NCI-H2081 treated with DMSO at 0.1 percent for 48 hours (cell line): ENCODE results near the gene DNMT1.

Source experiments
- DNase-seq: peaks from one replicate; lab custom pipeline; 2025; lab: John Stamatoyannopoulos, UW

Gene DNMT1

GRCh38 chr19:10095622-10095947, 99.2 kb downstream of the DNMT1 start:
- DNase-seq = no peak

DNA sequence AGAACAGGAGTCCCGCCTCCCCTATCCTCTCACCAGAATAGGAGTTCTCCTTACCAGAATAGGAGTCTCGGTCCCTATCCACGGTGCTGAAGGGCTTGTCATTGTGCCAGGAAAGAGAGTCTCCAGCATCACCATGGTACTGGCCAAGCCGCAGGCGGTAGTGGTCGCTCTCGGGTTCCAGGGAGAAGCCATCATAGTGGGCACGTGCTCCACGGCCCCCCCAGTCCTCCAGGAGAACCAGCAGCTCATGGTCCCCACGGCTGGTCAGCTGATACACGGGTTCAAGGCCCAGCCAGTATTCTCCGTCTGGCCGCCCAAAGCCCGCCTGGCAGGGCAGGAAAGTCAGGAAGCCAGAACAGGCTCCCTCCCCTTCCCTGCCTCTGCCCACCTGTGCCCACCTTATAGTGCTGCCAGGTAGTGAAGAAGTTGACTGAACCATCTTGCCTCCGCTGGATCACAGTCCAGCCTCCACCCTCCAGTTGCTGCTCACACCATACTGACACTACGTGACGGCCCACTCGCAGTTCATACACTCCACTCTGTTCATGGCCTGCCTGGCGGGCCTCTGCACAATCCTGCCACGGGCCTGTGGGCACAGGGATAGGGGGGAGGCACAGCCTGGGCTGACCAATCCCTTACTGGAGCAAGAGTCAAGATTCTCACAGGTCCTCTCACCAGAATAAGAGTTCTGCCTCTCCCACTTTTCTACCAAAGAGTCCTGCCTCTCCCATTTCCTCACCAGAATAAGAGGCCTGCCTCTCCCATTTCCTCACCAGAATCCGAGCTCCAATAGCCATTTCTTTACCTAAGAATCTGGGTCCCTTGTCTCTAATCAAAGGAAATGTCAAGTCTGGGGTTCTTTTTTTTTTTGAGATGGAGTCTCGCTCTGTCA, 101.2 kb downstream of the DNMT1 start:
- DNase-seq = no peak

DNA sequence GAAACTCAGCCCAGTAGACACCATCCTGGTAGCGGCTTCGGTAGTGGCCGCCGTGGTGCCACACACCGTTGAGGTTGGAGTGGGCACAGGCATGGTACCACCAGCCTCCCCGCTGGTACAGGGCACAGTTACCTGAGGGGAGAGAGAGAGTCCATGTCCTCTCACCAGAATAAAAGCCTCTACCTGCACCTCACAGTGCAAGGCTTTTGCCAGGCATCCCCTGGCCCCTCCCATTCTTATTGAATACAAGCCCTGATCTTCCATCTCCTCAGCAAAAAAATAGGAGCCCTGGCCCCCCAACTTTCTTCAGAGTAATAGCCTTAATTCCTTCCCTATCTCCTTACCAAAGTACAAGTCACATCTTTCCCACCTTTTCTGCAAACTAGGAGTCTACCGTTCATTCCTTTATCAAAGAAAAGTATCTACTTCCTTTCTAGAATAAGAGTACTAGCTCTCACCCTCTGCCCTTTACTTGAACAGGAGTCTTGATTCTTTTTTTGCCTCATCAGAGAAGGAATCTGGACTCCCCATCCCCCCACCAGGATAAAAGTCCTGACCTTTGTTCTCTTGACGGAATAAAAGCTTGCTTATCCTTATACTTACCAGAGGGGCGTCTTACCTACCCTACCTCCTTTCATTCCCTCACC, 102.0 kb downstream of the DNMT1 start:
- DNase-seq = no peak

DNA sequence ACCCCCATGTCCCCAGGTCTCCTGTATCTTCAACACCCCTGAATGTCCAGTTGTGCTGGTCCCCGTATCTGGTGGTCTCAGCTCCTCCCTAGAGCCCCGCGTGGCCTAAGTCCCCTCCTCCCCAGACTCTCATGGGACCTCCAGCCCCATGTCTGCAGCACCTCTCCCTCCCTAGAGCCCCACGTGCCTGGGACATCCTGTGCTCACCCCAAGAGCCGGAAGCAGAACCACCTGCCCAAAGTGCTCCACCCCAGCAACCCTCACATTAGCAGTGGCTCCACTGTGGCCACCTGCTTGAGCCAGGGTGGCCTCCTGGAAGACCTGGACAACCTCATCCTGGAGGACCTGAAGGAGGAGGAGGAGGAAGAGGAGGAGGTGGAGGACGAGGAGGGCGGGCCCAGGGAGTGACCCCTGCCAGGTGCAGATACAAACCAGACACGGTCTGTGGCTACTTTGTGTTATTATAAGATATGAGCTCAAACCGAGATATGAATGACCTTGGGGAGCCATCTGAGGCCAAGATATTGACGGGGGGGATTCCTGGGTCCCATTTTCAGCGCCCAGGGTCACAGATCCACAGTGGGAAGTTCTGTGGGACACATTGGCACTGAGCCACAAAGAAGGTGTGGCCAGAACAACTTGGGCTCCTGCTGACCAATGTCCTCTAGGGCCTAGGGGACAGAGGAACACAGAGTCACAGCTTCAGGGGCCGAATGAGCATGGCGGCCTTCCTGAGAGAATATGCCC, 102.7 kb downstream of the DNMT1 start:
- DNase-seq = no peak

- no peak for DNase-seq
These were observed 103.4 kb downstream of the DNMT1 start for GRCh38 chr19:10091370-10091687.

DNA sequence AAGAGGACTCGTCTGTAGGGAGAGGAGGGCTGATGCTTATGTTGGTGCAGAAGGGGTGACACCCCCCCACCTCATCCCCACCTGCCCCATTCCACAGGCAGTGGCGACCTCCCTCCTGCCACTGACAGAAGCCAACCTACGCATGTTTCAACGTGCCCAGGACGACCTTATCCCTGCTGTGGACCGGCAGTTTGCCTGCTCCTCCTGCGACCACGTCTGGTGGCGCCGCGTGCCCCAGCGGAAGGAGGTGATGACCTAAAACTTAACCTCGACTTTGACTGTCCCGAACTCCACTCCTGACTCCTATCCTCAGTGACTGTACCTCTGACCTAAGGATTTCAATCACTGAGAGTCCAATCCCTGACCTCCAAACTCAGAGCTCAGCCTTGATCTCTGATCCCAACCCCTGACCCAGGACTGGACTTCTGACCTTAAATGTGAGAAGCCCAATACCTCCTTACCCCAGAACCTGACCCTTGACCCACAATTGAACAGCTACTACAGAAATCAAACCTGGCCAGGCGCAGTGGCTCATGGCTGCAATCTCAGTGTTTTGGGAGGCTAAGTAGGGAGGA, 104.9 kb downstream of the DNMT1 start:
- no peak for DNase-seq

DNA sequence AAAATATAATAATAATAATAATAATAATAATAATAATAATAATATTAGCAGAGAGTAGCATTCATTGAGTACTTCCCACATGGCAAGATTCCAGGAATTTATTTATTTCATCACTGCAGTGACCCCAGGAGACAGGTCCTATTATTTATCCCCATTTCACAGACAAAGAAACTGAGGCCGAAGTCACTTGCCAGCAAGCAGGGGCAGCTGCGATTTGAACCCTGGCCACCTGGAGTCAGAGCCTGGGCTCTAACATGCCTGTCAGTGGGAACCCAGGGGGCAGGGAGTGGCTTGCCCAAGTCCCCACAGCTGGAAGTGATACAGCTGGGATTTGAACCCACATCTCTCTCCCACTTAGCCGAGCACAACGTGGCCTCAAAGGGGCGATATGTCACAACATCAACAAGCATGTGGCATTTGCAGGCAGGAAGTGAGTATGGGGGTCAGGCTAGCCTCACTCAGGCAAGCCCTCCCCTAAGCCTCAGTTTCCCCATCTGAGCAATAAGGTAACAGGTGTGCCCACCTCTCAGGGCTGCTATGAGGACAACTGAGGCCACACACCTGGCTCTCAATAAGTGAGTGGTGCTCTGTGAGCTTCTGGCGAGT, 105.7 kb downstream of the DNMT1 start:
- no peak for DNase-seq

DNA sequence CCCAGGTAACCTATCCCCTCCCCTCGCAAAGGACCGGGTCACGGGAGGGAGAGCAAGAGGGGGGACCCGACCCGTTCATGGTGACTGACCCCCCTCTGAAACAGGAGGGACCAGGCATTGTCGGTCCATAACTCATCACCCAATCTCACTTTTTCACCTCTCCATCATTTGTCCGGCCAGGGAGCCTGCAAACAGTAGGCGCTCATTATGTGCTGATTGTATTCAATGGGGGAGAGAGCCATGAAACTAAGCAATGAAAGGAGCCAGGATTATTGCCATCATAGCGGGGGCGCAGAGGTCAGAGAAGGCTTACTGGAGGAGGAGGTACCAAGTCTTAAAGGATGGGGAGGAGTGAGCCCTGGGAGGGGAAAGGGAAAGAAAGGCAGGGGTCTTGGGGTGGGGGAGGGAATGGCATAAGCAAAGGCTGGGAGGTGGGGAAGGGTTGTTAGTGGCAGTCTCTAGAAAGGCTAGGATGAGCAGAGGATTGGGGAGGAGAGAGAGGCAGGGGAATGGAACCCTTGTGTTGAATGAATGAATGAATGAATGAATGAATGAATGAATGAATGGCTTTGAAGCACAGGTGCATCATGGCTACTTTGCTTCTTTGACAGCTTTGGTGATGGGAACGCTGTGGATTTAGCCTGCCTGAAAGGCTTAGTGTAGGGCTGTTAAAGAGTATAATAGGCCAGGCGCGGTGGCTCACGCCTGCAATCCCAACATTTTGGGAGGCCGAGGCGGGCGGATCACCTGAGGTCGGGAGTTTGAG, 107.3 kb downstream of the DNMT1 start:
- DNase-seq = no peak

DNA sequence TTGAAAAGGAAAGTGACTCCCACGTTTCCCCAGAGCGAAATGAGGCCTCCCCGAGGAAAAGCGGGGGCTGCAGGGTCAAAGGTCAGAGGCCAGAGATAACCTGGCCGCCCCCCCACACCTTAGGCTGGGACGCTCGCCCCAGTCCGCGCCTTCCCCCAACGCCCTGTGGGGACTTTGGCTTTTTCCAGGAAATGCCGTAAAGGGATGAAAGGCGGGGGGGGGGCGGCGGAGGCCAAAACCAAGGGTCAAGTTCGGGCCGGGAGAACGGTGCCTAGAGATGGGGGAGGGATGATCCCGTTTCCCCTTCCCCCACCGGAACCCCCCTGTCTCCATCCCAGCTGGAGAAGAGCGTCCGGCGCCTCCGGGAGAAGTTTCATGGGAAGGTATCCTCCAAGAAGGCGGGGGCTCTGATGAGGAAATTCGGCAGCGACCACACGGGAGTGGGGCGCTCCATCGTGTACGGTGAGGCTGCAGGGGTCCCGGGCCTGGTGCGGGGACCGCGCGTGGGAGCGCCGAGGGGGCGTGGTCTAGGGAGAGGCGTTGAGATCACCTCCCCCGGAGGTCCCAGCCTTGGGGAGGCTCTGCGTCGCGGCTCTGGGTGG, 108.1 kb downstream of the DNMT1 start:
- no peak for DNase-seq

- no peak for DNase-seq
These were observed 108.8 kb downstream of the DNMT1 start, which contains the start of gene SHFL for GRCh38 chr19:10085641-10086590. Gene SHFL (plus strand): TSS chr19:10086317. CDS start chr19:10086428, 111 bp downstream.

DNA sequence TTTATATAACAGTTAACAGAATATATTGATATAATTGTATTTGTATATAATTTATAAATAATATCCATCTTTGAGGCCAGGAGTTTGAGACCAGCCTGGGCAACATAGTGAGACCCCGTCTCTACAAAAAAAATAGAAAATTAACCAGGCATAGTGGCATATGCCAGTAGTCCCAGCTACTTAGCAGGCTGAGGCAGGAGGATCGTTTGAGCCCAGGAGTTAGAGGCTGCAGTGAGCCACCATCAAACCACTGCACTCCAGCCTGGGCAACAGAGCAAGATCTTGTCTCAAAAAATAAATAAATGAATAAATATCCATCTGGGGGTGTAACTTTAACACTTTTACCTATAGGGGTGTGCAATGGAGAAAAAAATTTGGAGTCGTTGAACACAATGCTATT, 110.0 kb downstream of the DNMT1 start:
- no peak for DNase-seq

GRCh38 chr19:10083911-10084310, 110.8 kb downstream of the DNMT1 start:
- DNase-seq = no peak
